HepG2 (cell line): ENCODE results near the gene TPD52L2. TPM values are rescaled to one million over a fixed set of nuclear protein-coding genes. Genes with fewer than 3 reads are reported as not detected.
A peak's percentile ranks its signal among the peaks of the same experiment; 100 is the strongest.

ENCODE experiments used
- AHR ChIP-seq: IDR thresholded peaks from 2 replicates; pipeline ENCODE4 v1.6.1; 2018; ENCODE audit warnings: missing genetic modification reagents, missing compliant biosample characterization
- ARID3A ChIP-seq: IDR thresholded peaks from 2 replicates; pipeline ENCODE4 v1.6.1; 2012; ENCODE audit warnings: low read depth, low read length, improper control_type of control experiment
- FLYWCH1 ChIP-seq: sonication (generic); formaldehyde crosslinking; IDR thresholded peaks from 2 replicates; pipeline ENCODE4 v1.8.1; 2023; ENCODE audit warnings: mild to moderate bottlenecking, missing genetic modification reagents
- FOSL2 ChIP-seq: sonication (generic); formaldehyde crosslinking; IDR thresholded peaks from 2 replicates; pipeline ENCODE4 v1.4.0; 2020; ENCODE audit warnings: missing genetic modification reagents
- HHEX ChIP-seq: IDR thresholded peaks from 2 replicates; pipeline ENCODE4 v1.6.1; 2016; ENCODE audit warnings: control low read depth
- HNRNPUL1 ChIP-seq: fragments of 200-400 bp; formaldehyde crosslinking; IDR thresholded peaks from 2 replicates; pipeline ENCODE4 v1.6.1; 2017; ENCODE audit warnings: low read depth, mild to moderate bottlenecking, low read length, moderate library complexity
- JUN ChIP-seq: sonication (generic); formaldehyde crosslinking; IDR thresholded peaks from 2 replicates; pipeline ENCODE4 v1.4.0; 2020; ENCODE audit warnings: mild to moderate bottlenecking, missing genetic modification reagents
- KDM4B ChIP-seq: sonication (generic); formaldehyde crosslinking; IDR thresholded peaks from 2 replicates; pipeline ENCODE4 v1.4.0; 2020; ENCODE audit warnings: missing genetic modification reagents
- MED13 ChIP-seq: sonication (generic); formaldehyde crosslinking; IDR thresholded peaks from 2 replicates; pipeline ENCODE4 v1.5.0; 2020; ENCODE audit warnings: missing genetic modification reagents
- SOX5 ChIP-seq: IDR thresholded peaks from 2 replicates; pipeline ENCODE4 v1.6.1; 2016; ENCODE audit warnings: borderline replicate concordance
- ZIK1 ChIP-seq: sonication (generic); formaldehyde crosslinking; IDR thresholded peaks from 2 replicates; pipeline ENCODE4 v1.5.0; 2020; ENCODE audit warnings: mild to moderate bottlenecking, low read depth, missing genetic modification reagents, borderline replicate concordance
- ZMYM4 ChIP-seq: sonication (generic); formaldehyde crosslinking; IDR thresholded peaks from 2 replicates; pipeline ENCODE4 v1.8.1; 2023; ENCODE audit warnings: mild to moderate bottlenecking, missing genetic modification reagents
- ZNF33A ChIP-seq: sonication (generic); formaldehyde crosslinking; IDR thresholded peaks from 2 replicates; pipeline ENCODE4 v1.5.1; 2020; ENCODE audit warnings: missing genetic modification reagents, mild to moderate bottlenecking, moderate library complexity, borderline replicate concordance
- ZNF431 ChIP-seq: sonication (generic); formaldehyde crosslinking; IDR thresholded peaks from 2 replicates; pipeline ENCODE4 v1.9.0; 2022; ENCODE audit warnings: missing genetic modification reagents, low read depth, mild to moderate bottlenecking, borderline replicate concordance
- ZNF639 ChIP-seq: conservative IDR thresholded peaks from 2 replicates; pipeline ENCODE4 v1.6.1; 2018; ENCODE audit warnings: missing genetic modification reagents
- ZNF878 ChIP-seq: sonication (generic); formaldehyde crosslinking; IDR thresholded peaks from 2 replicates; pipeline ENCODE4 v1.8.1; 2023; ENCODE audit warnings: mild to moderate bottlenecking, missing genetic modification reagents, moderate library complexity
- polyA plus RNA-seq, 8 experiments: library from polyadenylated mRNA; depleted of rRNA in 3 of 8; stranded (reverse) in 7 of 8; unstranded in 1 of 8; fragments of >200 nt; fragmentation: Illumina TruSeq in 4 of 8; extraction: Trizol in 4 of 8; gene quantifications; 2 replicates each; pipeline versions ENCODE4 v1.2.1 to v1.2.3, GENCODE V29; 2011 to 2016; ENCODE audit warnings: low read depth in 4 of 8, missing spikeins in 1 of 8, mixed read lengths in 1 of 8; ENCODE audit not compliant: insufficient read depth in 1 of 8
- total RNA-seq, 5 experiments: library from RNA; depleted of rRNA; stranded (reverse); fragments of >200 nt; fragmentation: Illumina TruSeq; extraction: Trizol; gene quantifications; 2 replicates each; pipeline ENCODE4 v1.2.3, GENCODE V29; 2016; ENCODE audit warnings: low read depth in 1 of 5
- TF ChIP-seq, protein P1 (sequence below): sonication (generic); formaldehyde crosslinking; IDR thresholded peaks from 2 replicates; pipeline ENCODE4 v1.5.1; 2020; ENCODE audit warnings: mild to moderate bottlenecking, moderate library complexity, missing genetic modification reagents
- TF ChIP-seq, protein P2 (sequence below): sonication (generic); formaldehyde crosslinking; IDR thresholded peaks from 2 replicates; pipeline ENCODE4 v1.5.0; 2020; ENCODE audit warnings: missing genetic modification reagents
- TF ChIP-seq, protein P3 (sequence below): sonication (generic); formaldehyde crosslinking; IDR thresholded peaks from 2 replicates; pipeline ENCODE4 v1.5.1; 2020; ENCODE audit warnings: missing genetic modification reagents, mild to moderate bottlenecking, borderline replicate concordance
- TF ChIP-seq, protein P4 (sequence below): sonication (generic); formaldehyde crosslinking; IDR thresholded peaks from 2 replicates; pipeline ENCODE4 v1.8.0; 2022; ENCODE audit warnings: mild to moderate bottlenecking, missing genetic modification reagents, moderate library complexity
- TF ChIP-seq, protein P5 (sequence below): sonication (generic); formaldehyde crosslinking; IDR thresholded peaks from 2 replicates; pipeline ENCODE4 v1.4.0; 2020; ENCODE audit warnings: mild to moderate bottlenecking, missing genetic modification reagents

Gene TPD52L2
- total and polyA plus RNA-seq, 2 of the 13 experiments (the other 11 are each of a cell fraction or from before 2014, with no cell fraction given) = 156 to 184 TPM

DNA sequence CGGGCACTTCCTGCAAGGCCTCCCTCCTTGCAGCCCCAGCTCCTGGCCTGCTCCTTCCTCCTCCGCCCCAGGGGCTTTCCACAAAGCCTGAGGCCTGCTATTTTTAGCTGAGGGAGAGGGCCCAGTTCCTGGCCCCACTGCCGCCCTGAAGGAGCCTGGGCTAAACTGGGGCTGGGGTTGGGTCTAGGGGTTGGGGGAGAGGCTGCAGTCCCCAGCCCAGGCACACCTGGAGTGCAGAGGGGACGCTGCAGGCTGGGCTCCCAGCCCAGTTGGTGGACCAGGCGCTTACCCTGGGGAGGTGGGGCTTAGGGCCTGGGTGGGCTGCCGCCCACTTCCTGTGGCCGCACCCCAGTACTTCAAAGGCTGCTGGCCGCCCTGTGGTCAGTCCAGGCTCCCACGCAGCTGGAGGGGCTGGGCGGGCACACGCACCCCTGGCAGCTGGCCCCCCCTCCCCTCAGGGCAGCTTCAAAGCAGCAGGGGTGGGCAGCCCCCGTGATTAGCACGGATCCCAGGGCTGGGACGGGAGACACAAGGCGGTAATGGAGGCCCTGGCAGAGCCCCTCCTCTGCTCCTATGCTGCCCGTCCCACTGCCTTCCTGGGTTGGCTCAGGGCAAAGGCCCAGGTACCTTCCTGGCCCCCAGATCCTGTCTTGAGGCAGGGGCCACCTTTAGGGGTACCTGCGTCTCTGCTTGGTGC is 10.9 kb upstream of the TPD52L2 start (continued):
- peak; percentile 69 for TF ChIP-seq ZNF639 (CRISPR knock-in tag)
- no peak for TF ChIP-seq HHEX (CRISPR knock-in tag)
- peak; percentile 92; the same call in 1 of the 2 replicates for TF ChIP-seq AHR (CRISPR knock-in tag)
- peak; percentile 4; the same call in 1 of the 2 replicates for TF ChIP-seq FOSL2 (CRISPR knock-in tag)
- TF ChIP-seq ZNF431 (CRISPR knock-in tag) = no peak
- no peak for TF ChIP-seq ZMYM4
- no peak for TF ChIP-seq FLYWCH1 (CRISPR knock-in tag)
- no peak; the same call in 1 of the 2 replicates for TF ChIP-seq SOX5
- no peak for TF ChIP-seq JUN
- TF ChIP-seq ZIK1 (CRISPR knock-in tag) = no peak
- TF ChIP-seq MED13 (CRISPR knock-in tag) = peak; percentile 72; the same call in 1 of the 2 replicates
- TF ChIP-seq, protein P1, sequence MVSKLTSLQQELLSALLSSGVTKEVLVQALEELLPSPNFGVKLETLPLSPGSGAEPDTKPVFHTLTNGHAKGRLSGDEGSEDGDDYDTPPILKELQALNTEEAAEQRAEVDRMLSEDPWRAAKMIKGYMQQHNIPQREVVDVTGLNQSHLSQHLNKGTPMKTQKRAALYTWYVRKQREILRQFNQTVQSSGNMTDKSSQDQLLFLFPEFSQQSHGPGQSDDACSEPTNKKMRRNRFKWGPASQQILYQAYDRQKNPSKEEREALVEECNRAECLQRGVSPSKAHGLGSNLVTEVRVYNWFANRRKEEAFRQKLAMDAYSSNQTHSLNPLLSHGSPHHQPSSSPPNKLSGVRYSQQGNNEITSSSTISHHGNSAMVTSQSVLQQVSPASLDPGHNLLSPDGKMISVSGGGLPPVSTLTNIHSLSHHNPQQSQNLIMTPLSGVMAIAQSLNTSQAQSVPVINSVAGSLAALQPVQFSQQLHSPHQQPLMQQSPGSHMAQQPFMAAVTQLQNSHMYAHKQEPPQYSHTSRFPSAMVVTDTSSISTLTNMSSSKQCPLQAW (CRISPR knock-in tag) = 0 out of 2 replicates have a peak, but pooled peaks have one; percentile 44
- TF ChIP-seq, protein P2, sequence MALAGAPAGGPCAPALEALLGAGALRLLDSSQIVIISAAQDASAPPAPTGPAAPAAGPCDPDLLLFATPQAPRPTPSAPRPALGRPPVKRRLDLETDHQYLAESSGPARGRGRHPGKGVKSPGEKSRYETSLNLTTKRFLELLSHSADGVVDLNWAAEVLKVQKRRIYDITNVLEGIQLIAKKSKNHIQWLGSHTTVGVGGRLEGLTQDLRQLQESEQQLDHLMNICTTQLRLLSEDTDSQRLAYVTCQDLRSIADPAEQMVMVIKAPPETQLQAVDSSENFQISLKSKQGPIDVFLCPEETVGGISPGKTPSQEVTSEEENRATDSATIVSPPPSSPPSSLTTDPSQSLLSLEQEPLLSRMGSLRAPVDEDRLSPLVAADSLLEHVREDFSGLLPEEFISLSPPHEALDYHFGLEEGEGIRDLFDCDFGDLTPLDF (CRISPR knock-in tag) = no peak
- 0 out of 2 replicates have a peak, but pooled peaks have one; percentile 31 for TF ChIP-seq KDM4B (CRISPR knock-in tag)
- TF ChIP-seq, protein P3, sequence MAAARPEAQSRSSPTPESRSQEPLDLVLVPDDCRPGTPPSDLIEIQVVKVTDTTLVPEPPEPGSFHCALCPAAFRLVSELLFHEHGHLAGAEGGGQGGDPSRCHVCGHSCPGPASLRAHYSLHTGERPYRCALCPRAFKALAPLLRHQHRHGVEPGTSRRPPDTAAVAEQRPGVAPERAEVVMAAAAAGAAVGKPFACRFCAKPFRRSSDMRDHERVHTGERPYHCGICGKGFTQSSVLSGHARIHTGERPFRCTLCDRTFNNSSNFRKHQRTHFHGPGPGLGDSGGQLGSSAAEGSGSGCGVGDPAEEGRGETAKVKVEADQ (CRISPR knock-in tag) = no peak
- TF ChIP-seq HNRNPUL1 = no peak
- TF ChIP-seq ARID3A = no peak
- TF ChIP-seq, protein P4, sequence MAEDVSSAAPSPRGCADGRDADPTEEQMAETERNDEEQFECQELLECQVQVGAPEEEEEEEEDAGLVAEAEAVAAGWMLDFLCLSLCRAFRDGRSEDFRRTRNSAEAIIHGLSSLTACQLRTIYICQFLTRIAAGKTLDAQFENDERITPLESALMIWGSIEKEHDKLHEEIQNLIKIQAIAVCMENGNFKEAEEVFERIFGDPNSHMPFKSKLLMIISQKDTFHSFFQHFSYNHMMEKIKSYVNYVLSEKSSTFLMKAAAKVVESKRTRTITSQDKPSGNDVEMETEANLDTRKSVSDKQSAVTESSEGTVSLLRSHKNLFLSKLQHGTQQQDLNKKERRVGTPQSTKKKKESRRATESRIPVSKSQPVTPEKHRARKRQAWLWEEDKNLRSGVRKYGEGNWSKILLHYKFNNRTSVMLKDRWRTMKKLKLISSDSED (CRISPR knock-in tag) = peak; percentile 70; the same call in 1 of the 2 replicates
- TF ChIP-seq, protein P5, sequence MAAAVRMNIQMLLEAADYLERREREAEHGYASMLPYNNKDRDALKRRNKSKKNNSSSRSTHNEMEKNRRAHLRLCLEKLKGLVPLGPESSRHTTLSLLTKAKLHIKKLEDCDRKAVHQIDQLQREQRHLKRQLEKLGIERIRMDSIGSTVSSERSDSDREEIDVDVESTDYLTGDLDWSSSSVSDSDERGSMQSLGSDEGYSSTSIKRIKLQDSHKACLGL (CRISPR knock-in tag) = 0 out of 2 replicates have a peak, but pooled peaks have one; percentile 54
- TF ChIP-seq ZNF878 (CRISPR knock-in tag) = no peak
- TF ChIP-seq ZNF33A (CRISPR knock-in tag) = no peak
